Colonic mucosa (tissue), 4 donors: ENCODE measurements around the gene LMCD1. TPM values are rescaled to one million over a fixed set of nuclear protein-coding genes. Genes with fewer than 3 reads are reported as not detected.

Experiments
- DNase-seq: peaks from one replicate; pipeline ENCODE4 v3.0.0-alpha.2; 2020
- H3K27ac ChIP-seq: fragments of 200-600 bp; one replicate; pipeline ENCODE4 v1.8.0; 2021
- H3K27me3 ChIP-seq: fragments of 200-600 bp; one replicate; pipeline ENCODE4 v1.8.0; 2021
- H3K36me3 ChIP-seq: fragments of 200-600 bp; one replicate; pipeline ENCODE4 v1.8.0; 2021
- H3K4me1 ChIP-seq: fragments of 200-600 bp; one replicate; pipeline ENCODE4 v1.8.0; 2021; ENCODE audit warnings: mild to moderate bottlenecking
- H3K4me3 ChIP-seq: fragments of 200-600 bp; one replicate; pipeline ENCODE4 v1.8.0; 2021
- H3K9ac ChIP-seq, 2 donors: one replicate each; pipeline ENCODE4 v1.7.0; 2013; ENCODE audit warnings: control low read depth in 2 of 2, low read depth in 2 of 2, low read length in 2 of 2
- H3K9me3 ChIP-seq: fragments of 200-600 bp; one replicate; pipeline ENCODE4 v1.8.0; 2021
- CTCF ChIP-seq: fragments of 200-600 bp; IDR thresholded peaks from one replicate; pipeline ENCODE4 v1.8.0; 2022; ENCODE audit warnings: antibody characterized with exemption, mild to moderate bottlenecking
- intact Hi-C: fragments of 100-400 bp; cut with DNase I; formaldehyde crosslinking; loops from one replicate; pipeline ENCODE4 v1.14.1; 2022
- total RNA-seq, 2 donors: library from RNA; stranded (reverse); fragmentation: NEBNext Ultra II Directional in 1 of 2; extraction: Animal tissue kit (Norgen Biotek cat#: 25700) in 1 of 2; gene quantifications; one replicate each; pipeline ENCODE4 v1.2.1, GENCODE V29; 2021
- donor health status: healthy.
- donor health status: DM: no; HTN: no; CAD: no.
- donor health status: DM: no; HTN: no; CAD: no.

The LMCD1 gene
- total RNA-seq, 2 donors from 2014 or later, result 5.5 to 7.6 TPM

GRCh38 chr3:8500319-8500988, 1.2 kb upstream of the LMCD1 start:
- Histone ChIP-seq H3K9me3 (no peaks in the 10 kb centered on the region), H3K4me1 (no peaks in the 10 kb centered on the region), H3K27me3 (no peaks in the 10 kb centered on the region), H3K9ac (no peak overlapping the region), H3K4me3 (no peak overlapping the region), H3K36me3 (no peaks in the 10 kb centered on the region), H3K27ac (peak overlapping the region; percentile 32)
- DNase-seq, result no peak
- intact Hi-C loops, result loop anchor here (10.0 kb wide), 1 partner anchor 56 kb away; no protein-coding TSS in a partner anchor
- TF ChIP-seq CTCF, result no peak

- Histone ChIP-seq H3K9me3 (no peaks in the 10 kb centered on the region), H3K27ac (peak overlapping the region; percentile 52), H3K36me3 (no peaks in the 10 kb centered on the region), H3K4me3 (peak overlapping the region; percentile 44), H3K4me1 (no peaks in the 10 kb centered on the region), H3K27me3 (no peaks in the 10 kb centered on the region), H3K9ac (peak overlapping the region; percentile 64 to 66)
- intact Hi-C loops, result loop anchor here (10.0 kb wide), 1 partner anchor 56 kb away; no protein-coding TSS in a partner anchor
- no peak for TF ChIP-seq CTCF
- DNase-seq, result no peak
These were observed 643 bp upstream of the LMCD1 start for GRCh38 chr3:8500989-8501370.

GRCh38 chr3:8503461-8503860, 1.8 kb downstream of the LMCD1 start:
- Histone ChIP-seq H3K9ac (peak overlapping the region in 1 of 2 donors; percentile 48), H3K4me1 (no peaks in the 10 kb centered on the region), H3K27me3 (no peaks in the 10 kb centered on the region), H3K4me3 (no peak overlapping the region), H3K36me3 (no peaks in the 10 kb centered on the region), H3K9me3 (no peaks in the 10 kb centered on the region), H3K27ac (peak overlapping the region; percentile 8)
- no peak for DNase-seq
- TF ChIP-seq CTCF, result no peak
- intact Hi-C loops, result loop anchor here (10.0 kb wide), 1 partner anchor 59 kb away; no protein-coding TSS in a partner anchor

GRCh38 chr3:8503871-8504610, 2.4 kb downstream of the LMCD1 start:
- intact Hi-C loops, result loop anchor here (10.0 kb wide), 1 partner anchor 59 kb away; no protein-coding TSS in a partner anchor
- Histone ChIP-seq H3K27ac (peak overlapping the region; percentile 8), H3K4me1 (no peaks in the 10 kb centered on the region), H3K27me3 (no peaks in the 10 kb centered on the region), H3K4me3 (no peak overlapping the region), H3K9me3 (no peaks in the 10 kb centered on the region), H3K9ac (no peak overlapping the region), H3K36me3 (no peaks in the 10 kb centered on the region)
- DNase-seq, result no peak
- no peak for TF ChIP-seq CTCF

GRCh38 chr3:8504611-8504973, 3.0 kb downstream of the LMCD1 start:
- H3K9me3 ChIP-seq, result no peaks in the 10 kb centered on the region
- H3K36me3 ChIP-seq, result no peaks in the 10 kb centered on the region
- DNase-seq, result no peak
- H3K9ac ChIP-seq, result no peak overlapping the region
- intact Hi-C loops, result loop anchor here (10.0 kb wide), 1 partner anchor 60 kb away; no protein-coding TSS in a partner anchor
- no peaks in the 10 kb centered on the region for H3K27me3 ChIP-seq
- no peak for TF ChIP-seq CTCF
- no peak overlapping the region for H3K4me3 ChIP-seq
- no peak overlapping the region for H3K27ac ChIP-seq
- H3K4me1 ChIP-seq, result no peaks in the 10 kb centered on the region
